Non-pigmented ciliary epithelial cell (primary cell): ENCODE data around the gene DIP2C.

Experiments
- DNase-seq: peaks from one replicate; pipeline ENCODE4 v3.0.0-alpha.2; 2010; ENCODE audit warnings: low read depth

DIP2C gene

DNA sequence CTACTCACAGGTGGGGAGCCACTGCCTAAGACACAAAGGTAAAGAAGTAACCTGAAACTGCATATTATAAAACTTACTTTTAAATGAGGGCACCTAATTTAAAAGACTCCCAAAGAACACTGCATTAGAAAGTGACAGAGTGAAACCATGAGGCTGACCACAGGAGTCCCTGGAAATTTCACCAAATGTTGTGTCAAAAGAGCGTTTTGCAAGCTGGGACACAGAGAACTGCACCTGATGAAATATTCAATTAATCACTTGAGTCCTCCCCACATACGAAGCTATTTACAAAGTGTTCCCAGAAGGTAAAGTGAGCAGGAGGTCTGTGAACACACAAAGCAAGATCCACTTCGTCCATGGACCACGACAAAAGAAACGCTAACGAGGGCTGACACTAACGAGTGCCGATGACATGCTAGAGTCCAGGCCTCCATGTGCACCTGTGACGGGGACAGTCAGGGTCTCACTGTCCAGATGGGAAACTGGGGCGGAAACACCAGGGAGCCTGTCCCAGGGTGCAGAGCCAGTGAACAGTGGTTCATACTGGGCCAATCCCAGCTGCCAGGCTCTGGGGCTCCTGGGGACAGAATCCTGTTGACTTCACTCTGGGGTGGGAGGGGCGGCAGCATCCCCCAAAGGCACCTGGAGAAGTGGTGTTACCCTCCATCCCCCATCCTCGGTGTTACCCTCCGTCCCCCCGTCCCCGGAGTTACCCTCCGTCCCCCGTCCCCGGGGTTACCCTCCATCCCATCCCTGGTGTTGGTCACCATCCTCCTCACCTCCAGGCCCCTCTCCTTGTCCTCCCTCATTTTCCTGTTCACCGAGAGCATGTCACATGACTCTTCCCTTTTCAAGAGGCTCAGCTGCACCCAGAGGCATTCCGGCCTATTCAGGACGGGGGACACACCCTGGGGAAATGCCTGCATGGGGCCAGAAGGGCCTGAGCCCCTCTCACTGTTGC is 63.4 kb downstream of the DIP2C start:
- DNase-seq, result no peak

- DNase-seq, result no peak
Observed at GRCh38 chr10:625333-625696, 64.2 kb downstream of the DIP2C start.

DNA sequence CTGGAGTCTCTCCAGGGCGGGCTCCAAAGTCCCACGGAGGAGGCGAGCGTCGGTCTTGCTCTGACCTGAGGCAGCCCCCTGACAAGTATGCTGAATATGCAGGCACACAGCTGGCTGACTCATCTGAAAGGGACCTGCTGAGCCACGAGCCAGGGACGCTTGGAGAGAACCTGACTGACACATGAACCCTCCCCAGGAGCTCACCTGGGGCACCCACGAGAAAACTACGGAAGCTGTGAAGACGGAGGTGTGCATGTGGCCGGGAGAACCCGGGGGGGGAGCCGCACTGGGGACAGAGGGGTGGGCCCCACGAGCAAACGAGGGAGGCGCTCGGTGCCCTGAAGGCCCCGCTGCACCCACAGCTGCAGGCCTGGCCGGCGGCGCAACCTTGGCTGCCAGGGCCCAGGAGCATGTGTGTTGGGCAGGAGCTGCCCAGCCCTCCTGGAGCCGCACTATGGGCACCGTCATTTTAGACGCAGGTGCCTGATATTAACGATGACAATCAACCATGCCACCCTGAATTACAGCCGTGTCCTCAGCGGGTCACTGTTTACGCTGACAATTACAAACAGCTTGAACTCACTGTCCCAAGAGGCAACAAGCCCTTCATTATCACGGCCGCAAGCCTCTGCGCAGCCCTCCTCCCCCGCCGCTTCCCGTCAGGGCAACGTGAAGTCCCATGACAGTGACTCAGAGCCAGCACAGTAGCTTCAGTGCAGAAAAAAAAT is 64.7 kb downstream of the DIP2C start:
- DNase-seq, result peak; percentile 46

DNA sequence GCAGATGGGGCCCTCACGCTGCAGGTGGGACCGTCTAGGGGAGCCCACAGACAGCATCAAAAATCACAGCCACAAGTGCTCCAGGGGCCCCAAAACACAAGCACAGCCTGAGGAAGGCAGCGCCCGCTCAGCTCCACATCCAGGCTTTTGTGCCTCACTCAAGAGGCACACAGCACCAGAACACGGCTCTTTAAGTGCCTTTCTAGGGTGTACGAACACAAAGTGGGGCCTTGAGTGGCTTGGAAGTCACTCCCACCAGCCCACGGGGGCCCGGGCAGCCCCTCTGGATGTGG is 65.2 kb downstream of the DIP2C start:
- DNase-seq, result no peak

- no peak for DNase-seq
Observed at GRCh38 chr10:623477-624311, 65.8 kb downstream of the DIP2C start.

- no peak for DNase-seq
Observed at GRCh38 chr10:623014-623413, 66.5 kb downstream of the DIP2C start.

GRCh38 chr10:621981-622740 is 67.3 kb downstream of the DIP2C start:
- DNase-seq, result no peak

DNA sequence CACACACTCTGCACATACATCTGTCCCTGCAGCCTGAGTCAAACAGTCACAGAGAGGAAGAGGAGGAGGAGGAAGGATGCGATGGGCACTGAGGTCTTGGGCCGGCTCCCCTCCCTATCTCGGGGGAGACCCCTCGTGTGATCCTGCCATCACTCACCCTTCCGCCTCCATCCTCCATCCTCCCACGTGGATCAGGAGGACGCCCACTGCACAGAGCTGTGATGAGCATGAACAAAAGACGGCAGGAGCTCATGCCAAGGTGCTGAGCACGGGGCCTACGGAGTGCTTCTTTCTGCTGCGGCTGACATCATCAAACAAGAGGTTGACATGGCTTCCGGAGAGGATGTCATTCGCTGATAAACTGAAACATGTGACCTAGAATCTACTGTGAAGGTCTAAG is 68.0 kb downstream of the DIP2C start:
- DNase-seq, result no peak

DNA sequence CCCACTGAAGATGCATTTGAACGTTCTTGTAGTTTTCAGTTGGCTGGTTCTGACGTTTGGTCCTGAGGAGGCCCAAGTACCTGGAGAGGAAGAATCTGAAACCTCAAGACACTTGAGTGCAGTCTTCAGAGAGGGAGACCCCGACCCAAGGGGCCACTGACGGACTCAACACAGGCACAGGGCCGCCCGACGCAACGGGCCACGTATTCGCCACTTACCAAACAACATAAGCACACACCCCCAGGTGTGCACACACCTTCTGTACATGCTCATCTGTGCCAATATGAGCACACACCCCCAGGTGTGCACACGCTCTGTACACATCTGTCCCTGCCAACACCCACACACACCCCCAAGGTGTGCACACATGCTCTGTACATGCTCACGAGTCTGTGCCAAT is 68.5 kb downstream of the DIP2C start:
- no peak for DNase-seq

DNA sequence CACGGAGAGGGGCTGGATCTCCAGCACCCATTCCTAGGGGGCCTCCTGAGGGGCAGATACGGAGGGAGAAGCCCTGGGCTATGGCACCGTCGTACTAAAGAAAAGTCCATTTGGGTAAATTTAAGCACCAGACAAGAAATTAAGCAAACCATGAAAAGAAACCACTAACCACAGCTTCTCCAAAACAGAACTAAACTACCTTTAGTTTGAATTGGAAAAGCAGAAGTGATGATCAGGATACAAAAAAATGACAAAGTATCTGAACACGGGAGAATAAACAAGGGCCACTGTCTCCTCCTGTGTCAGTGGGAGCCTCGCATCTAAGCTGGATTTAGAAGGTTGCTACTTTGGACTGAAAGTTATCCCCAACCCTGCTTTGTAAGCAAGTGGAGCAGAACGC is 69.1 kb downstream of the DIP2C start:
- no peak for DNase-seq

- no peak for DNase-seq
Observed at GRCh38 chr10:619710-620109, 69.8 kb downstream of the DIP2C start.

- no peak for DNase-seq
Observed at GRCh38 chr10:618229-618989, 71.1 kb downstream of the DIP2C start.

- DNase-seq, result no peak
Observed at GRCh38 chr10:617471-617870, 72.0 kb downstream of the DIP2C start.

DNA sequence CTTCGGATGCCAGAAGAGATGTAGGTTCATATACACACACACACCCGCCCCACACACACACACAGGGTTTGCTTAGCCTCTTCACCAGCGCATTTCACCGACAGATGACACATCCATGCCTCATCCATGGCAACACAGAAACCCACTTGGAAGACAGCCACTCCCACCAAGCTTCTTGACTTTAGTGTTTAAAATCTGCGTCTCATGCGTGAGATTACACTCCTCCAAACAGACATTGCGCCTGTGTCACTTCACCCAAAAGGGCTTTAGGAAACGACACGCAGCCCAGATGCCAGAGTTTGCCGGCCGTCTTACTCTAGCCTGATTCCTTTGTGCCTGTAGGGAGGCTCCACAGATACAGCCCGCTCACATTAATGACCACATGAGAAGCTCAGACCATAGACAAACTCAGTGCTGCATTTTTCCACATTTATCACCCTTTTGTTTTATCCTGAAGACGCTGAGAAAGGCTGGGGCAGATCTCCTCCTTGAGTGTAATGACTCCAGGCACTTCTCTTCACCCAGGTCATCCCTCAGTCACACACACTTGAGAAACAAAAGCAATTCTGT is 73.8 kb downstream of the DIP2C start:
- DNase-seq, result peak; percentile 57

DNA sequence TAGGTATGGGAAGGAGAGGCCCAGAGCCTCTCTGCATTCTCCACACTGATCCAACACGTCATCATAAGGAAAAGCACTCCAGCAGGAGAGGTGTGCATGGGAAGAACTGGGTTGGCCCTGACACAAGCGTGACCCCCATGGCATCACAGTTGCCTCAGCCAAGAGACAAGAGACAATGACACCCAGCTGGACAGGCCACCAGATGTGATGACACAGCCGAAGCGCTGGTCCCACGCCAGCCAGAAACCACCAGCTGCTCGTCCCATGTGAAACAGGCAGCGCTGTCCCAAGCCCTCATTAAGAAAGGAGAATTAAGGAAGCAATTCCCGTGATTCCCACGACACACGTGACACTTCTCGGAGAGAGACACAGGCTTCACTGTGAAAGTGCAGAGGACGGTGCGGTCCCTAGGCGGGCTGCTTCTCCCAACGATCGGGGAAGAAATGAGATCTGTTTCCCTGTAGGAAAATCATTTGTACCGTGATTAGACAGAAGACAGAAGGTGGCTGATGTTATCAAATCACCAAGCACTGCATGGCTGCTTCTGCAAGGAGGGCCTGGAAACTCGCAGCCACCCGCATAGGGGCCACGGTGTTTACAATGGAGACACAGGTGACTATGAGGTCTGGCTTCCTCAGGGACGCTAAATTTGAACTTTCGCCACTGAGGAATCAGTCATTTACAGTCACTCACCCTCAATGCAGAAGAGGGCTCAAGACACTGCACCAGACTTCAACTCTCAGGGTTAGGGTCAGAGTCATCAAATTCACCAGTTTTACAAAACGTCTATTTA is 74.5 kb downstream of the DIP2C start:
- no peak for DNase-seq

DNA sequence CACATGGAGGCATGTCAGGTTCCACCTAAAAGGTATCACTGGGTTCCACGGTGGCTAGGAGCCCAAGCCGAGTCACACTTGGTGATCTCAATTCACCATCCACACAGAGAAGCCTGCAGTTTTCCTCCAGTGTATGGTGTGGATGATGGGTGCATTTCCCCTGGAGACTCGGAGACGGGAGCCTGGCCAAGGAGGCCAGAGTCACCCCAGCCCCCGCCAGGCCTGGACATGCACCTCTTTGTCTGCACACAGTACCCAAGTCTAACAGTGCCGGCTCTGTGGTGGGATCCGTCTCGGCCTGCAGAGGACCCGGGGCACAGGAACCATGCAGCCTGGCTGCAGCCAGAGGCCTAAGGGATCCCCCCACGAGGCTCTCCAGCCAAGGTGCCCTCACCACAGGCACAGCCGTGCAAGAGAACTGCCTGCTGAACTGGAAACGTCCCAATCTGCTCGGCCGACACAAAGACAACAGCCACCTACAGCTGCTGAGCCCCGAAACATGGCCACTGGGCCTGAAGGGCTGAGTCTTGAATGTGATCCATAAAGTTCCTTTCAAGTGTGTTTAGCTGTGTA is 75.2 kb downstream of the DIP2C start:
- DNase-seq, result no peak

DNA sequence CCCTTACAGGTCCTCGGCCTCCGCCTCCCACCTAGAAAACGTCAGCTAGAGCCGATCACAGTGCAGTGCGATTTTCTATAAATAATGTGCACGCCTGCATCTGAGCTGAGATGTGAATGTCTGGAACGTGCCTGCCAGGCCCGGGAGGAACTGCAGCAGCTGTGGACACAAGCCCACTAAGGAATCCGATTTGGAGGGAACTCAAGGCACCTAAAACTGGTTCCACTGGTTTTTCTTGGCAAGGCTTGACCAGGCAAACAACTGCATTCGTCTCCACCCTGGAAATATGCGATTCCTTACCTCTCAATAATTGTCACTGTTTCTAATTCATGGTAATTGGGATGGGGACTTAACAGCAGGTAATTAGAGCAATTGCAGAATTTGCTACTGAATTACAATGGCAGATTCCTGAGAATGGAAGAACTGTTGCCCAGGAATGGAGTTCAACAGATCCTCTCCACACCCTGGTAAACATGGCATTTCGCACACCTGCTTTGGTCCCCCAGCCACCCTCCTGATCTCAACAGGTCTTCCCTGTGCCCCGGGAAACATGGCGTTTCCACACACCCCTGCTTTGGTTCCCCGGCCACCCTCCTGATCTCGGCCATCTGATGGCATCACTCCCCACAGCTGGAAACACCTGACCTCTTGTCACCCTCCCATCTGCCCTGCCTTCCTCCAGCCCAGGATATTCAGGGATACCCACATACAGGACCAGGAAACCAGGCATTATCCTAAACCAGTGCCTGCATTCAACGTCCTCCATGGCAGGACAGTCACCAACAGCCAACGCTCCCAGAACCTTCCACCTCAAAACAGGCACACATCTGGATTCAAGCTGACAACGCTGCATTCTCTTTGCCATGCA is 76.0 kb downstream of the DIP2C start:
- no peak for DNase-seq

DNA sequence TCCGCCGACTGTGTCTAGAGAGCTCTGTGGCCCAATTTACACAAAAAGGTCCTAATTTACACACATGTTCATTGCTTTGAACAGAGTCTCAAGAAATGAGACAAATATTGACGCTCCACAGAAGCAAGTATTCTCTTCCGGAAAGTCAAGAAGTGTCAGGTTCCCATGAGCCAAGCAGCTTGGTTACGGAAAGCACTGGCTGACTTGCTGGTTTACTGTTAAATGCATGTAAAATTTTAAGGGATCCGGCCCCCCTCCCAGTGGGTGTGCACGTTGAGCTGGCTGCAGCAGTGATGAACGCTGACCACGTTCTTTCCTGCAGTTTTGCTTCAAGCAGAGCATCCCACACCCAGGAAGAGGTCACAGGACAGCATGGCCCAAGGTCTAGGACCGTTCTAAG is 76.8 kb downstream of the DIP2C start:
- DNase-seq, result no peak
